Mesendoderm (in vitro differentiated cells): Measurements from ENCODE around the gene AKT3.

Experiments
- DNase-seq: peaks from one replicate; pipeline ENCODE4 v3.0.0; 2013
- H2AK5ac ChIP-seq: 2 replicates; pipeline ENCODE4 v1.6.1; 2013; ENCODE audit warnings: low read length, inconsistent platforms
- H2BK120ac ChIP-seq: 2 replicates; pipeline ENCODE4 v1.6.1; 2013; ENCODE audit warnings: low read depth, mild to moderate bottlenecking, low read length, moderate library complexity, mixed read lengths
- H2BK15ac ChIP-seq: replicated peaks from 2 replicates; pipeline ENCODE4 v1.6.1; 2013; ENCODE audit warnings: low read depth, mild to moderate bottlenecking, moderate library complexity
- H2BK5ac ChIP-seq: 2 replicates; pipeline ENCODE4 v1.6.1; 2013; ENCODE audit warnings: low read length, inconsistent platforms
- H3K18ac ChIP-seq: 2 replicates; pipeline ENCODE4 v1.6.1; 2013; ENCODE audit warnings: mild to moderate bottlenecking, low read length, mixed read lengths
- H3K23ac ChIP-seq: one replicate; pipeline ENCODE4 v1.6.1; 2013; ENCODE audit warnings: low read length
- H3K27ac ChIP-seq: 2 replicates; pipeline ENCODE4 v1.5.1; 2013; ENCODE audit warnings: low read depth, mild to moderate bottlenecking, inconsistent platforms, low read length, moderate library complexity
- H3K27me3 ChIP-seq: 2 replicates; pipeline ENCODE4 v1.6.1; 2013; ENCODE audit warnings: low read length, control low read depth, mild to moderate bottlenecking, inconsistent platforms; ENCODE audit not compliant: insufficient read depth, poor library complexity
- H3K36me3 ChIP-seq: 2 replicates; pipeline ENCODE4 v1.6.1; 2013; ENCODE audit warnings: low read length, inconsistent platforms; ENCODE audit not compliant: control insufficient read depth, insufficient read depth
- H3K4ac ChIP-seq: one replicate; pipeline ENCODE4 v1.6.1; 2013; ENCODE audit warnings: low read depth, mild to moderate bottlenecking, low read length, moderate library complexity
- H3K4me1 ChIP-seq: 2 replicates; pipeline ENCODE4 v1.6.1; 2013; ENCODE audit warnings: low read depth, low read length, inconsistent platforms; ENCODE audit not compliant: control insufficient read depth
- H3K4me2 ChIP-seq: 2 replicates; pipeline ENCODE4 v1.6.1; 2013; ENCODE audit warnings: low read length
- H3K4me3 ChIP-seq: 2 replicates; pipeline ENCODE4 v1.5.1; 2013; ENCODE audit warnings: mild to moderate bottlenecking, low read length
- H3K56ac ChIP-seq: one replicate; pipeline ENCODE4 v1.6.1; 2013; ENCODE audit warnings: low read length
- H3K79me1 ChIP-seq: 2 replicates; pipeline ENCODE4 v1.6.1; 2013; ENCODE audit warnings: low read length, inconsistent platforms
- H3K79me2 ChIP-seq: 2 replicates; pipeline ENCODE4 v1.6.1; 2013; ENCODE audit warnings: mild to moderate bottlenecking, low read length; ENCODE audit not compliant: control insufficient read depth, insufficient read depth
- H3K9ac ChIP-seq: 2 replicates; pipeline ENCODE4 v1.6.1; 2013; ENCODE audit warnings: low read length, inconsistent platforms
- H4K5ac ChIP-seq: one replicate; pipeline ENCODE4 v1.6.1; 2013; ENCODE audit warnings: low read length
- H4K8ac ChIP-seq: one replicate; pipeline ENCODE4 v1.6.1; 2013; ENCODE audit warnings: low read depth, mild to moderate bottlenecking, control low read depth, low read length, moderate library complexity
- WGBS: extraction: QIAGEN DNeasy Blood & Tissue Kit; methylation state at CpG from one replicate; pipeline ENCODE4 v1.1.7; 2013; ENCODE audit warnings: low lambda C conversion rate, missing lambda C conversion rate; ENCODE audit not compliant: insufficient coverage; ENCODE audit errors: extremely low coverage; 5-methylcytosine and 5-hydroxymethylcytosine counted together

The AKT3 gene

GRCh38 chr1:243549108-243549507, 300.9 kb downstream of the AKT3 start:
- Histone ChIP-seq H3K4ac (no peak overlapping the region), H3K79me1 (no peaks in the 10 kb centered on the region), H3K18ac (no peak overlapping the region), H3K23ac (no peak overlapping the region), H2BK5ac (no peak overlapping the region), H3K27ac (no peak overlapping the region), H3K4me3 (no peak overlapping the region), H2AK5ac (no peak overlapping the region), H3K9ac (no peak overlapping the region), H3K4me1 (no peaks in the 10 kb centered on the region), H2BK120ac (no peak overlapping the region), H3K56ac (no peak overlapping the region), H3K27me3 (no peaks in the 10 kb centered on the region), H3K4me2 (no peak overlapping the region), H2BK15ac (no peak overlapping the region), H4K8ac (no peak overlapping the region), H3K79me2 (no peaks in the 10 kb centered on the region), H3K36me3 (no peaks in the 10 kb centered on the region), H4K5ac (no peak overlapping the region)
- no peak for DNase-seq

- H3K36me3 ChIP-seq: no peaks in the 10 kb centered on the region
- no peak overlapping the region for H3K4ac ChIP-seq
- H3K9ac ChIP-seq: no peak overlapping the region
- H3K56ac ChIP-seq: no peak overlapping the region
- H2AK5ac ChIP-seq: no peak overlapping the region
- H4K8ac ChIP-seq: no peak overlapping the region
- no peak overlapping the region for H2BK15ac ChIP-seq
- no peaks in the 10 kb centered on the region for H3K27me3 ChIP-seq
- no peak overlapping the region for H4K5ac ChIP-seq
- no CpG with 5 or more reads among the region's 1 CpG for WGBS
- H3K79me1 ChIP-seq: no peaks in the 10 kb centered on the region
- no peak overlapping the region for H2BK120ac ChIP-seq
- H3K27ac ChIP-seq: no peak overlapping the region
- no peak overlapping the region for H3K18ac ChIP-seq
- H3K4me3 ChIP-seq: no peak overlapping the region
- H3K23ac ChIP-seq: no peak overlapping the region
- DNase-seq: no peak
- no peak overlapping the region for H3K4me2 ChIP-seq
- no peak overlapping the region for H2BK5ac ChIP-seq
- no peaks in the 10 kb centered on the region for H3K79me2 ChIP-seq
- no peaks in the 10 kb centered on the region for H3K4me1 ChIP-seq
Measured at GRCh38 chr1:243548516-243548915, 301.5 kb downstream of the AKT3 start.

DNA sequence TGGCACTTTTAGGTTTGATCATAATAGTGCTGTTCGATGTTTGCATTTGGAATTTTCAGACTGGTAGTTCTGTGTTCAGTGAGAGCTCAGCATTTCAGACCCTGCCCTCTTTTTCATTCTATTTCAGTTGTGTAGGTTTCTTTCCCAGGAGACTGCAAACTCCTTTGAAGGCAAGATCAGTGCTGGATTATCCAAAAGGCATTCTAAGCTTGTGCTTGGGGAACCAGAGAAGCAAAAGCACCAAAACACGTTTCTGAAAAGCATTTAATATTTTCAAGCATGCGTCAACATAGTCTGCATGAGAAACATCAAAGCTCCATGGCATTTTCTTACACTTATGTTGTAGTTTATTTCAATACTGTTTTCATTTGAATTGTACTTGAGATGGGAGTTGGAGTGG, 302.2 kb downstream of the AKT3 start:
- WGBS: no CpG with 5 or more reads among the region's 3 CpGs
- H3K56ac ChIP-seq: no peak overlapping the region
- no peak overlapping the region for H3K23ac ChIP-seq
- no peaks in the 10 kb centered on the region for H3K36me3 ChIP-seq
- no peaks in the 10 kb centered on the region for H3K4me1 ChIP-seq
- no peak overlapping the region for H2BK120ac ChIP-seq
- H3K4ac ChIP-seq: no peak overlapping the region
- H2BK5ac ChIP-seq: no peak overlapping the region
- H3K18ac ChIP-seq: no peak overlapping the region
- DNase-seq: no peak
- no peak overlapping the region for H3K4me3 ChIP-seq
- no peak overlapping the region for H3K9ac ChIP-seq
- no peaks in the 10 kb centered on the region for H3K79me2 ChIP-seq
- H3K4me2 ChIP-seq: no peak overlapping the region
- no peak overlapping the region for H3K27ac ChIP-seq
- H3K79me1 ChIP-seq: no peaks in the 10 kb centered on the region
- no peak overlapping the region for H2BK15ac ChIP-seq
- no peak overlapping the region for H2AK5ac ChIP-seq
- H4K8ac ChIP-seq: no peak overlapping the region
- H4K5ac ChIP-seq: no peak overlapping the region
- no peaks in the 10 kb centered on the region for H3K27me3 ChIP-seq

DNA sequence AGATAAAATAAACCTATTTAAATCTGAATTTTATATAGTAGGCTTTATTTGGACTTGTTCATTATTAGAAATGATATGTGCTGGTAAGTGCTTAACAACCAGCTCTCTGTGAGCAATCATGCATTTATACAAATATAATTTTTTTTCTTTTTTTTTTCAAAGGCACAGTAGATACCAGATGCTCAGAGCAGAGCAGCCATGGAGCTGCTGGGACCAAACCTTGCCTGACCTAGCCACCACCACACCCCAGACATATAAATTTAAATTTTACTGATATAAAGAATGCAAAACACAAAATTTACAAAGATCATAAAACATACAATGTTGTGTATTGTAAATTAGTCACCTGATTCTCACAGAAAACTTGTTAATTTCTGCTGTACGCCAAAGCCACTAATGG, 303.6 kb downstream of the AKT3 start:
- H3K4me3 ChIP-seq: no peak overlapping the region
- no peak overlapping the region for H3K56ac ChIP-seq
- H3K79me2 ChIP-seq: no peaks in the 10 kb centered on the region
- no CpG with 5 or more reads among the region's 1 CpG for WGBS
- no peaks in the 10 kb centered on the region for H3K79me1 ChIP-seq
- H3K36me3 ChIP-seq: no peaks in the 10 kb centered on the region
- no peak overlapping the region for H3K18ac ChIP-seq
- DNase-seq: no peak
- H2BK5ac ChIP-seq: no peak overlapping the region
- no peak overlapping the region for H4K5ac ChIP-seq
- no peak overlapping the region for H2AK5ac ChIP-seq
- H3K9ac ChIP-seq: no peak overlapping the region
- H3K4me2 ChIP-seq: no peak overlapping the region
- H2BK15ac ChIP-seq: no peak overlapping the region
- no peak overlapping the region for H4K8ac ChIP-seq
- H2BK120ac ChIP-seq: no peak overlapping the region
- no peaks in the 10 kb centered on the region for H3K4me1 ChIP-seq
- H3K23ac ChIP-seq: no peak overlapping the region
- no peak overlapping the region for H3K4ac ChIP-seq
- no peaks in the 10 kb centered on the region for H3K27me3 ChIP-seq
- no peak overlapping the region for H3K27ac ChIP-seq

GRCh38 chr1:243543501-243543900, 306.5 kb downstream of the AKT3 start:
- H3K36me3 ChIP-seq: no peaks in the 10 kb centered on the region
- no peak overlapping the region for H3K23ac ChIP-seq

DNA sequence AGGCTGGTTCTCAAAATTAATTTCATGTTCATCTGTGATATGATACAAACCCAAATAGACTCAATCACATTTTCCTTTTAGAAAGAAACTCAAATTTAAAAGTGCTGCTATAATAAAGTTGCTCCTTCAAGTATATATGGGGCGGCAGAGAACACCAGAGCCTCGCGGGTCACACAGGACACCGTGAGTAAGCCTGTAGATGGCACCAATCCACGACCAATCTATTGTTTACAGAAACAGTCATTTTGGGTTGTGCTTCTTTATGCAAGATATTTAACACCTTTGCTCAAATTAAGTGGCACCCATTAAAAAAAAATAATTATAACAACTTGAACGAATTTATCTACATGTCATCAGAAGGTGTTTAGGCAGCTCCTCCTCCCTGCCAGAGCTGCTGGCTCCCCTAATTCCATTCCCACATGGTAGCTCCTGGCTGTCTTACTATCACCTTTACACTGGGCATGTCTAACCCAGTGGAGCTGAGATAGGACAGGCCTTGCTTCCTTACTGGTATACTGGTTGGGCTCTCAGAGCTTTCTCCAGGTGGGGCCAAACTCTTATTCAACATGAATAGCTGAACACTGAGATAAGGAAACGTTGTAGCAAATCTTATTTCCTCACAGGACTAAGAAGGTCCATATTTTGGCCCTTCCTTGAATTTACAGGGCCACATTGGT, 307.2 kb downstream of the AKT3 start:
- Histone ChIP-seq H3K27ac (no peak overlapping the region), H4K5ac (no peak overlapping the region), H2BK15ac (no peak overlapping the region), H3K9ac (no peak overlapping the region), H4K8ac (no peak overlapping the region), H3K4me3 (no peak overlapping the region), H3K56ac (no peak overlapping the region), H3K4me1 (no peaks in the 10 kb centered on the region), H2BK5ac (no peak overlapping the region), H3K18ac (no peak overlapping the region), H3K4me2 (no peak overlapping the region), H2AK5ac (no peak overlapping the region), H3K79me2 (no peaks in the 10 kb centered on the region), H3K79me1 (no peaks in the 10 kb centered on the region), H3K4ac (no peak overlapping the region), H3K27me3 (no peaks in the 10 kb centered on the region), H2BK120ac (no peak overlapping the region), H3K23ac (no peak overlapping the region), H3K36me3 (no peaks in the 10 kb centered on the region)
- DNase-seq: peak; percentile 54
- no CpG with 5 or more reads among the region's 7 CpGs for WGBS

More at GRCh38 chr1:243543501-243543900, 306.5 kb downstream of the AKT3 start:
- H2BK120ac ChIP-seq: no peak overlapping the region
- H3K9ac ChIP-seq: no peak overlapping the region
- H3K18ac ChIP-seq: no peak overlapping the region
- H2AK5ac ChIP-seq: no peak overlapping the region
- no peak overlapping the region for H3K4me2 ChIP-seq
- H4K5ac ChIP-seq: no peak overlapping the region
- DNase-seq: no peak
- no peak overlapping the region for H4K8ac ChIP-seq
- H2BK5ac ChIP-seq: no peak overlapping the region
- H3K27me3 ChIP-seq: no peaks in the 10 kb centered on the region
- WGBS: no CpG with 5 or more reads among the region's 2 CpGs
- no peak overlapping the region for H3K4ac ChIP-seq
- H3K4me3 ChIP-seq: no peak overlapping the region
- H3K56ac ChIP-seq: no peak overlapping the region
- no peaks in the 10 kb centered on the region for H3K4me1 ChIP-seq
- no peaks in the 10 kb centered on the region for H3K79me2 ChIP-seq
- no peaks in the 10 kb centered on the region for H3K79me1 ChIP-seq
- no peak overlapping the region for H3K27ac ChIP-seq
- no peak overlapping the region for H2BK15ac ChIP-seq
